Myometrial cell (primary cell): Measurements from ENCODE around the gene FAM163A. TPM values are rescaled to one million over a fixed set of nuclear protein-coding genes. Genes with fewer than 3 reads are reported as not detected.

Experiments used
- total RNA-seq: library from RNA; depleted of rRNA; stranded (reverse); fragments of >200 nt; gene quantifications from 2 replicates; pipeline ENCODE4 v1.2.3, GENCODE V29; 2015

The FAM163A gene
- not detected in 2 replicates for total RNA-seq

DNA sequence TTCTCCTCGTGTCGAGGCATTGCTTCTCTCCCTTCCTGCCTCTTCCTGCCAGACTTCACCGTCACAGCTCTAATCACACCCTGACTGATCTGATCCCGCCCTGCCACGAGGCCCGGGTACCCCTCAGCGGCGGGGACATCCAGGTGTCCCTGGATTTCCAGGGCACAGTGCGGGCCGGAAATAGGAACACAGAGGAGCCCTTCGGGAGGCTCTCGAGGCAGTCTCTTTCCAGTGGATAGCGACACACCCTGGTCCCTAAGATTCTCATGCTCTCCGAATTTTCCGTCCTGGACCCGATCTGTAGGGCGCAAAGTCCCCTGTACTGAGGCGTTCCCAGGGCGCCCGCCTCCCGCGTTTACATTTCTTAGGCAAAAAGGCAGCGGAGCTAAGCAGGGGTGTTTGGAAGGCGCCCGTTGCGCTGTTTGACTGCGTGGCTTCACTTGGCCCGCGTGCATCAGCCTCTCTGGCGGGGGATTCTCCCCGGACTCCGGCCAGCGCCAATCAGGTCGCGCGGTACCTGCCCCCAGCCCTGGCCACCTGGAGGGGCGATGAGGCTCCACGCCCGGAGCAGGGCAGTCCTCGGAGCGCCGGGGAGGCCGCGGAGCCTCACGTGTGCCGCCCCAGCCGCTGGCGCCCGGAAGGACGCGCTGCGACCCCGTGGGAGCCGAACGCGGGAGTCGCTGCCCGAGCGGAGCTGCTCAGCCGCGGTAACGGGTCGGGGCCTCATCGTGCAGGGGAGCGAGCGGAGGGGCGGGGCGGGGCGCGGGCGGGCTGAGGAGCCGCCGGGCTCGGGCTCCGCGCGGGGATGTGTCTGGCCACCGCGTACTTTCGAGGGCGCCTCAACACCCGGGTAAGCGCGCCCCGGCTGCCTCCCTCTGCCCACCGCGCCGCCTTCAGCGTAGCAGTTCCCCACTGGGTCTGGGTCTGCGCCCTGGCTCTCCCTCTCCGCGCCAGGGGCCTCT is at the start of gene FAM163A:
FAM163A (plus strand) TSS at position 575 of the 962 bp plus-strand sequence. CDS start 69,807 bp downstream, outside the sequence.

Other genes with a start within 250 kb of the FAM163A start
- not detected in 2 replicates for gene NPHS2, start 167.3 kb upstream of the FAM163A start, total RNA-seq
- not detected in 2 replicates for gene TDRD5, start 151.5 kb upstream of the FAM163A start, total RNA-seq
- 50.2 and 77.3 TPM in 2 replicates for gene TOR1AIP2, start 134.5 kb downstream of the FAM163A start, total RNA-seq
- 37.2 and 39.7 TPM in 2 replicates for gene TOR1AIP1, start 139.0 kb downstream of the FAM163A start, total RNA-seq
- 13.8 and 53.5 TPM in 2 replicates for gene CEP350, start 211.5 kb downstream of the FAM163A start, total RNA-seq